Astrocyte of the spinal cord (primary cell): Measurements from ENCODE around the gene RBM6.
A peak's percentile ranks its signal among the peaks of the same experiment; 100 is the strongest.
"Not testable (repeated sequence)": the region's sequence is repeated elsewhere in the genome, so short reads cannot be mapped to it uniquely, and the experiment has no call there.

Source experiments
- DNase-seq: peaks from one replicate; pipeline ENCODE4 v3.0.0; 2011; ENCODE audit warnings: low read depth, low spot score
- H3K4me3 ChIP-seq: 2 replicates; pipeline ENCODE4 v1.5.1; 2011; ENCODE audit warnings: low read depth, mild to moderate bottlenecking, low read length, moderate library complexity
- in situ Hi-C: cut with HindIII; loops from 2 replicates; pipeline ENCODE4 v1.10.0; 2017; ENCODE audit warnings: low sequenced_read_pairs
- TF ChIP-seq, protein P1 (sequence below): IDR thresholded peaks from 2 replicates; pipeline ENCODE4 v1.5.1; 2012; ENCODE audit warnings: low read depth, mild to moderate bottlenecking, low read length, inconsistent platforms

Gene RBM6

DNA sequence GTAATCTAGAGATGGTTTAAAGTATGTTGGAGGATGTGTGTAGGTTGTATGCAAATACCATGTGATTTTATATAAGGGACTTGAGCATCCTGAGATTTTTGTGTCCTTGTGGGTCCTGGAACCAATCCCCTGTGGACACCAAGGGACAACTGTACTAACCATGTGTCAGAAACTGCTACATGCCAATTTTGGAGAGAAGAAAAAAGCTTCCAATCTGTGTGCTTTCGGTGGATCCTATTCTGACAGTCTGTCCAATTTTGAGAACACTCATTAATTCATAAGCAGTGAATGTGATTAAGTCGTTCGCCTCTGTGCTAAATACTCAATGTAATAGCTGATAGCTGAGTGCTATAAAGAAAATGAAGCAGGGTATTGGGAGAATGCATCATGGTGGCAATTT lies 61.6 kb downstream of the RBM6 start:
- no peak overlapping the region for H3K4me3 ChIP-seq
- DNase-seq: no peak
- in situ Hi-C loops: no loop called here
- TF ChIP-seq, protein P1, sequence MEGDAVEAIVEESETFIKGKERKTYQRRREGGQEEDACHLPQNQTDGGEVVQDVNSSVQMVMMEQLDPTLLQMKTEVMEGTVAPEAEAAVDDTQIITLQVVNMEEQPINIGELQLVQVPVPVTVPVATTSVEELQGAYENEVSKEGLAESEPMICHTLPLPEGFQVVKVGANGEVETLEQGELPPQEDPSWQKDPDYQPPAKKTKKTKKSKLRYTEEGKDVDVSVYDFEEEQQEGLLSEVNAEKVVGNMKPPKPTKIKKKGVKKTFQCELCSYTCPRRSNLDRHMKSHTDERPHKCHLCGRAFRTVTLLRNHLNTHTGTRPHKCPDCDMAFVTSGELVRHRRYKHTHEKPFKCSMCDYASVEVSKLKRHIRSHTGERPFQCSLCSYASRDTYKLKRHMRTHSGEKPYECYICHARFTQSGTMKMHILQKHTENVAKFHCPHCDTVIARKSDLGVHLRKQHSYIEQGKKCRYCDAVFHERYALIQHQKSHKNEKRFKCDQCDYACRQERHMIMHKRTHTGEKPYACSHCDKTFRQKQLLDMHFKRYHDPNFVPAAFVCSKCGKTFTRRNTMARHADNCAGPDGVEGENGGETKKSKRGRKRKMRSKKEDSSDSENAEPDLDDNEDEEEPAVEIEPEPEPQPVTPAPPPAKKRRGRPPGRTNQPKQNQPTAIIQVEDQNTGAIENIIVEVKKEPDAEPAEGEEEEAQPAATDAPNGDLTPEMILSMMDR: no peak

DNA sequence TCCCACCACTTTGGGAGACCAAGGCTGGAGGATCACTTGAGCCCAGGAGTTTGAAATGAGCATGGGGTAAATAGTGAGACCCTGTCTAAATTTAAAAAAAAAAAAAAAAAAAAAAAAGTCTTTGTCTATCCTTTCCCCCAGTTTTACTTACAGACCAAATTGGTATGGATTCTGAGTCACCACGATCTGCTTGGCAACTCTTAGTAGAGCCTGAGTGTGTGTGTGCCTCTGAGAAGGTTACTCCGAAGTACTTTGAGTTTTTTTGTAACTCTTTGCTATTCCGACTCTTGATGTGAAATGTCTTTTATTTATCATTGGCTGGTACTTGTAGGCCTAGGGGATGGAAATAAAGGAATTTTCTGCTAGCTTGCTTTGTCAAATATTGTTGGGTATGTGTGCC lies 63.3 kb downstream of the RBM6 start:
- in situ Hi-C loops: no loop called here
- TF ChIP-seq, protein P1: no peak
- H3K4me3 ChIP-seq: no peak overlapping the region
- DNase-seq: peak; percentile 32

DNA sequence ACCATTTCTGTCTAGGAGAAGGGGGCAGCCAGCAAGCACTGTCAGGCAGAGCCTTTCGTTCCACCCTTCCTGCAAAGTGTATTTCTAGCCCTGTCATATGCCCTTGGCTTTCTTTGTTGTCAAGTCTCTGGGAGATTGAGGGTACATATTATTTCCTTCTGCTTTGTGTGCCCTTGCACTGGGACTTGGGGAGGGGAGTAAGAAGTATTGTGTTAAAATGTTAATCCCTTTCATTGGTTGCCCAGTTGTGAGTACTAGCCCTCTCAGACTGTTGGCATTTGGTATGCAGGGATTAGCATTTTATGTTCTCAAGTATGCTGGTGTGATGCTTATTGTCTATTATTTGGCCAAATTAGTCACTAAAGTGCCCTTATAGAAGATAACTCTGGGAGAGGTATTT lies 63.9 kb downstream of the RBM6 start:
- in situ Hi-C loops: no loop called here
- H3K4me3 ChIP-seq: no peak overlapping the region
- no peak for DNase-seq
- TF ChIP-seq, protein P1: no peak

DNA sequence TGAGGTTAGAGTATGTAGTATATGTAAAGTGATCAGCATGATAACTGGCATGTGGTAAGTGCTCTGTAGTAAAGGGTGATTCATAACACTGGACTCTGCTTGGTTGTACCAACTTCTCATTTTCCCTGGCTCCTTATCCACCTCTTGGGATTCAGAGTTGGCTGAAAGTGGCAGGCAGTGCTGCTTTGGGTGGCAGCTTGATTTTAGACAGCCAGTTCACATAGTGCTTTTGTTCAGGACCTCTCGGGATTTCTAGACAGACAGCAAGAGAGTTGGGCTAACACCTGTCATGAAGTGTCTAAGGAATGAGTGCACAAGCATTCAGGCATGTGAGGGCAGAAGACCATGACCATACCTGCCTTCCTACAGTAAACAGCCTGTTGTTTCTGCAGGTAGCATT lies 69.0 kb downstream of the RBM6 start:
- TF ChIP-seq, protein P1: no peak

DNA sequence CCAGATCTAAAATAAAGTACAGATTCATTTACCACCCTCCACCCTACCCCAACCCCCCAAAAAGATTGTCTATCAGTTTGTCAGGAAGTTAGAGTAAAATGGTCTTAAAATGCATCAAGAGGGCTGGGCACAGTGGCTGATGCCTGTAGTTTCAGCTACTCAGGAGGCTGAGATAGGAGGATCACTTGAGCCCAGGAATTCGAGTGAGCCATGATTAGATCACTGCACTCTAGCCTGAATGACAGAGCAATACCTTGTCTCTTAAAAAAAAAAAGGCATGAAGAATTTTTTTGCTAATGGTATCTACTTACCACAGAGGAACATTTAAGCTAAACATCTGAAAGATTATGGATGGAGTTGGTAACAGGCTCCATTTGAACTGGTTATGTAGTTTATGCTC lies 71.0 kb downstream of the RBM6 start:
- no peak for DNase-seq
- no peak overlapping the region for H3K4me3 ChIP-seq
- in situ Hi-C loops: no loop called here
- TF ChIP-seq, protein P1: no peak

More for the DNA sequence above, 69.0 kb downstream of the RBM6 start:
- no peak overlapping the region for H3K4me3 ChIP-seq
- peak; percentile 22 for DNase-seq
- in situ Hi-C loops: no loop called here

DNA sequence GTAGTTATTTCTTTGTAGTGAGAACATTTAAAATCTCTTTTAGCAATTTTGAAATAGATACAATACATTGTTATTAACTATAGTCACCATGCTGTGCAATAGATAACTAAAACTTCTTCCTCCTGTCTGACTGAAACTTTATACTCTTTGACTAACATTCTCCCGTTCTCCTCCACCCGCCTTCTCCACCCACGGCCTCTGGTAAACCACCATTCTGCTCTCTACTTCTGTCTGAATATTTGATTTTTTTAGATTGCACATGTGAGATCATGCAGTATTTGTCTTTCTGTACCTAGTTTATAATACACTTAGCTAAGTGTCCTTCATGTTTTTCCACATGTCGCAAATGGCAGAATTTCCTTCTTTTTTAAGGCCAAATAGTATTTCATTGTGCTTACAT lies 76.0 kb downstream of the RBM6 start:
- in situ Hi-C loops: no loop called here
- H3K4me3 ChIP-seq: no peak overlapping the region
- TF ChIP-seq, protein P1: no peak
- DNase-seq: no peak

DNA sequence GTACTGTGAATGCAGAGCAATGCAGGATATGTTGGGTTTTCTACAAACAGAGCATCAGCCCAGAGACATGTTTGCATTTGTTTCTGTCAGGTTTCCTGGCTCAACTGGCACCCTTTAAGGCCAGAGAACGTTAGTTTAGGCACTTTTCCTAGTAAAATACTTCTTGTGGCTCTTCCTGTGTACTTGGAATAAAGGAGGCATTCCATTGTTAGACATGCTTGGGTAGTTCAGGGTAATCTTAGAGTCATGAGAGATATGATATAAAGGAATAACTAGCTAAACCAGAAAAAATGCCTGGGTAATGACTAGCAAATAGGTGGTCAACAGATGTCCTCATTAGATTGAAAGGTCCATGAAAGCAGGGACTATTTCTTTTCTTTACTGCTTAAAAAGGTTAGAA lies 88.4 kb downstream of the RBM6 start:
- TF ChIP-seq, protein P1: no peak
- no peak overlapping the region for H3K4me3 ChIP-seq
- in situ Hi-C loops: no loop called here
- DNase-seq: peak; percentile 87

DNA sequence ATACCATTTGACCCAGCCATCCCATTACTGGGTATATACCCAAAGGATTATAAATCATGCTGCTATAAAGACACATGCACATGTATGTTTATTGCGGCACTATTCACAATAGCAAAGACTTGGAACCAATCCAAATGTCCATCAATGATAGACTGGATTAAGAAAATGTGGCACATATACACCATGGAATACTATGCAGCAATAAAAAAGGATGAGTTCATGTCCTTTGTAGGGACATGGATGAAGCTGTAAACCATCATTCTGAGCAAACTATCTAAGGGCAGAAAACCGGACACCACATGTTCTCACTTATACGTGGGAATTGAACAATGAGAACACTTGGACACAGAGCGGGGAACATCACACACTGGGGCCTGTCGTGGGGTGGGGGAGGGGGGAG lies 91.3 kb downstream of the RBM6 start:
- in situ Hi-C loops, DNase-seq, H3K4me3 ChIP-seq: not testable (repeated sequence)
